ENCODE measurements around the gene TSC2.

DNA sequence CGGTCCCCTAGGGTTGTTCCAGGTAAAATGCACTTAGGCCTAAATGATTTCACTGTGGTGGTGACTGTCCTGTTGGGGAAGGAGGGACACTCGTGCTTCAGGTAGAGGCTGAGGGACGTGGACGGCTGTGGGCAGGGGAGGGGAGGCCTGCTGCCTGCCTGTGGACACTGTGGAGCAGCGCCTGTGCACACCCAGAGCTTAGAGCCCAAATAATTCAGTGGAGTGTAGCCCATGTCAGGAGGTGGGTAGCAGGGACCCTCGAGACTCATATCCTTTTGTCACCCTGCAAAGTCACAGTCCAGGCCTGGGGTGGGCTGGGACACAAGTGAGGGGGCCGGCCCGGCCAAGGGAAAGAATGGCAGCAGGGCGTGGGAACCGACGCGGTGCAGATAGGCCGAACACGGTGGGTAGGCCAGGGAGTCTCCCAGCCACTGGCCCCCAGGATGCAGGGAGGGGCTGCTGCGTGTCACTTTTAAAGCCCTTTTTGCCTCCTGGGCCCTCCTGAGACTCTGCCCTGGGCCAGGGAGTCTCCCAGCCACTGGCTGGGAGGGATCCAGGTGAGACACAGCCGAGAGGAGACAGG lies 21.8 kb upstream of the TSC2 start:
- TF ChIP-seq CTCF (IDR thresholded peaks at IDR 0.05) (no peak), POLR2A (IDR thresholded peaks at IDR 0.05) (no peak)

All from right lobe of liver (tissue), 4 donors.